HEK293 (cell line): ENCODE measurements around the gene NPTXR.

Source experiments
- CTCF ChIA-PET: fragments of 350-600 bp; formaldehyde crosslinking; extraction: SDS; loops from one replicate; lab custom pipeline; 2021; ENCODE audit warnings: antibody characterized with exemption; lab: Yijun Ruan, JAX
- POLR2A ChIA-PET: fragments of 300-600 bp; formaldehyde crosslinking; extraction: SDS; loops from one replicate; lab custom pipeline; 2020; ENCODE audit warnings: antibody characterized with exemption, inconsistent platforms; lab: Yijun Ruan, JAX
- H3K27ac ChIP-seq: fragments of 200-500 bp; sonication (Bioruptor generic); 2 replicates; pipeline ENCODE4 v1.5.1; 2014; ENCODE audit warnings: low read depth, low read length, control low read depth, inconsistent platforms; ENCODE audit errors: extremely low read depth
- H3K36me3 ChIP-seq, 2 experiments: fragments of 200-500 bp in 1 of 2; sonication (Bioruptor generic) in 1 of 2; 1 replicate in 1 of 2; 2 replicates in 1 of 2; pipeline ENCODE4 v1.5.1; 2014 to 2017; ENCODE audit warnings: inconsistent platforms in 2 of 2, low read length in 2 of 2; ENCODE audit not compliant: control insufficient read depth in 2 of 2, insufficient read depth in 1 of 2
- H3K4me1 ChIP-seq: fragments of 200-500 bp; sonication (Bioruptor generic); 2 replicates; pipeline ENCODE4 v1.5.1; 2014; ENCODE audit warnings: mild to moderate bottlenecking, low read length, inconsistent platforms; ENCODE audit not compliant: control insufficient read depth, insufficient read depth
- H3K4me3 ChIP-seq: 2 replicates; pipeline ENCODE4 v1.5.1; 2011; ENCODE audit warnings: low read depth, mild to moderate bottlenecking, control low read depth, low read length, moderate library complexity
- H3K9me3 ChIP-seq: fragments of 200-500 bp; sonication (Bioruptor generic); 2 replicates; pipeline ENCODE4 v1.5.1; 2014; ENCODE audit warnings: low read depth, low read length, inconsistent platforms; ENCODE audit not compliant: control insufficient read depth, insufficient read depth
- HOXC10 ChIP-seq: sonication (generic); formaldehyde crosslinking; IDR thresholded peaks from 2 replicates; pipeline ENCODE4 v1.8.1; 2023; ENCODE audit warnings: mild to moderate bottlenecking, missing genetic modification reagents
- MEIS1 ChIP-seq: sonication (generic); formaldehyde crosslinking; IDR thresholded peaks from 2 replicates; pipeline ENCODE4 v1.8.1; 2022; ENCODE audit warnings: missing genetic modification reagents, mild to moderate bottlenecking, borderline replicate concordance
- RBAK ChIP-seq: fragments of 450-650 bp; formaldehyde crosslinking; IDR thresholded peaks from 2 replicates; pipeline ENCODE4 v1.5.1; 2016; ENCODE audit warnings: missing biosample characterization, missing genetic modification characterization
- ZBTB17 ChIP-seq: fragments of 450-650 bp; formaldehyde crosslinking; IDR thresholded peaks from 2 replicates; pipeline ENCODE4 v1.5.1; 2016; ENCODE audit warnings: missing biosample characterization, missing genetic modification characterization
- ZEB2 ChIP-seq: fragments of 450-650 bp; formaldehyde crosslinking; IDR thresholded peaks from 2 replicates; pipeline ENCODE4 v1.5.1; 2016; ENCODE audit warnings: missing biosample characterization, missing genetic modification characterization
- ZFHX2 ChIP-seq: fragments of 450-650 bp; formaldehyde crosslinking; conservative IDR thresholded peaks from 2 replicates; pipeline ENCODE4 v1.5.1; 2016; ENCODE audit warnings: missing biosample characterization, missing genetic modification characterization
- ZNF169 ChIP-seq: fragments of 450-650 bp; formaldehyde crosslinking; IDR thresholded peaks from 2 replicates; pipeline ENCODE4 v1.5.1; 2016; ENCODE audit warnings: missing biosample characterization, missing genetic modification characterization
- ZNF311 ChIP-seq: fragments of 450-650 bp; formaldehyde crosslinking; IDR thresholded peaks from 2 replicates; pipeline ENCODE4 v1.5.1; 2017; ENCODE audit warnings: missing biosample characterization, missing genetic modification characterization, borderline replicate concordance
- ZNF37A ChIP-seq: fragments of 450-650 bp; IDR thresholded peaks from 2 replicates; pipeline ENCODE4 v1.5.1; 2018; ENCODE audit warnings: missing biosample characterization, missing genetic modification characterization
- ZNF394 ChIP-seq: fragments of 450-650 bp; formaldehyde crosslinking; IDR thresholded peaks from 2 replicates; pipeline ENCODE4 v1.5.1; 2016; ENCODE audit warnings: missing biosample characterization, missing genetic modification characterization, mild to moderate bottlenecking, moderate library complexity, borderline replicate concordance
- ZNF48 ChIP-seq: fragments of 450-650 bp; formaldehyde crosslinking; IDR thresholded peaks from 2 replicates; pipeline ENCODE4 v1.5.1; 2016; ENCODE audit warnings: missing biosample characterization, missing genetic modification characterization
- ZNF585B ChIP-seq: fragments of 450-650 bp; formaldehyde crosslinking; IDR thresholded peaks from 2 replicates; pipeline ENCODE4 v1.5.1; 2016; ENCODE audit warnings: missing biosample characterization, missing genetic modification characterization
- ZNF791 ChIP-seq: fragments of 450-650 bp; formaldehyde crosslinking; IDR thresholded peaks from 2 replicates; pipeline ENCODE4 v1.5.1; 2016; ENCODE audit warnings: missing biosample characterization, missing genetic modification characterization
- ZSCAN16 ChIP-seq: fragments of 450-650 bp; formaldehyde crosslinking; IDR thresholded peaks from 2 replicates; pipeline ENCODE4 v1.5.1; 2016; ENCODE audit warnings: missing biosample characterization, missing genetic modification characterization
- TF ChIP-seq, protein P1 (sequence below): fragments of 450-650 bp; formaldehyde crosslinking; IDR thresholded peaks from 2 replicates; pipeline ENCODE4 v1.5.1; 2017; ENCODE audit warnings: missing biosample characterization, missing genetic modification characterization
- TF ChIP-seq, protein P2 (sequence below): fragments of 450-650 bp; formaldehyde crosslinking; IDR thresholded peaks from 2 replicates; pipeline ENCODE4 v1.5.1; 2016; ENCODE audit warnings: missing biosample characterization, missing genetic modification characterization
- TF ChIP-seq, protein P3 (sequence below): fragments of 450-650 bp; formaldehyde crosslinking; IDR thresholded peaks from 2 replicates; pipeline ENCODE4 v1.5.1; 2016; ENCODE audit warnings: missing biosample characterization, missing genetic modification characterization
- TF ChIP-seq, protein P4 (sequence below): fragments of 450-650 bp; formaldehyde crosslinking; IDR thresholded peaks from 2 replicates; pipeline ENCODE4 v1.5.1; 2016; ENCODE audit warnings: missing biosample characterization, missing genetic modification characterization
- TF ChIP-seq, protein P5 (sequence below): fragments of 450-650 bp; formaldehyde crosslinking; IDR thresholded peaks from 2 replicates; pipeline ENCODE4 v1.5.1; 2016; ENCODE audit warnings: missing biosample characterization, missing genetic modification characterization
- TF ChIP-seq, protein P6 (sequence below): fragments of 450-650 bp; formaldehyde crosslinking; IDR thresholded peaks from 2 replicates; pipeline ENCODE4 v1.5.1; 2016; ENCODE audit warnings: missing biosample characterization, missing genetic modification characterization
- TF ChIP-seq, protein P7 (sequence below): fragments of 450-650 bp; formaldehyde crosslinking; IDR thresholded peaks from 2 replicates; pipeline ENCODE4 v1.5.1; 2017; ENCODE audit warnings: missing biosample characterization, missing genetic modification characterization

Gene NPTXR

DNA sequence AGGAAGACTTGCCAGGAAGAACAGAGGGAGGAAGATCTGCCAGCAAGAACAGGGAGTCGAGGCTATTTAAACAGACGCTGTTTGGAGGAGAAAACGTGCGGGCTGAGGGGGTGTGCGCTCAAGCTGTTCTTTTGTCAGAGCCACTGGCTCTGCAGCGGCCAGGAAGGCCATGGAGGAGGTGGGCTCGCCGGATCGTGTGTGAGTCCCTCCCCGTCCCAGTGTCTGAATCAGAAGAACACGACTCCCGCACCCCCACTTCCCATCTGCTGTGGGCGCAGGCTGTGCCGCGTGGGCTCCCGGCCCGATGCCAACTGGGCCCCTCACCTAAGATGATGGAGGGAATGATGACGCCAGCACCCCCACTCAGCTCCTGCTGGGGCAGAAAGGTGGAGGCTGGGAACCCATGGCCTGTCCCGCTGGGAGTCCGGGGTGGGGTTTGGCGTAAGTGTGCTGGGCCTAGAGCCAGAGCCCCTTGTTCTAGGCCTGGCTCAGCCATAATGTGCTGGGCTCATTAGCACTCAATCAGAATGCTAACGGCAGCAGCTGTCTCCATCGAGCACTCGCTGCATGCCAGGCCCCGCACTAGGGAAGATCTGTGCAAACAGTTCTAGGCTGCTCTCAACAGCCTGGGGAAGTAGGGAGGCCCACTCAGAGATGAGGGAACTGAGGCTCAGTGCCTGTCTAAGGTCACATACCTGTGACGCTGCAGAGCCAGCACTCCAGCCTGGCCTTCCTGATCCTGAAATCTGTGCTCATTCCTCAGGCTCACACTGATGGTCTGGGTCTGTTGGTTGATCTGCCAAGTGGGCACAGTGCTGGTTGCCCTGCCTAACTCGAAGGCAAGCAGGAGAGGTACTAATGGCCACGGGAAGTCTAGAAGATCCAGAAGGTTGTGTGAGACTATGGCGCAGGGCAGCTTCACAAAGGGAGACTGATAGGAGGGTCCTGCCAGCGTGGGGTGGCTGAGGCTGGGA is 11.5 kb downstream of the NPTXR start:
- H3K36me3 ChIP-seq: no peaks in the 10 kb centered on the region
- ChIA-PET CTCF (interaction anchor here (0.6 kb wide), 1 partner anchor 1017 kb away, joined by 4 read pairs; no protein-coding TSS in a partner anchor), POLR2A (no interaction called here)
- no peaks in the 10 kb centered on the region for H3K4me1 ChIP-seq
- H3K27ac ChIP-seq: no peak overlapping the region
- TF ChIP-seq, protein P1, sequence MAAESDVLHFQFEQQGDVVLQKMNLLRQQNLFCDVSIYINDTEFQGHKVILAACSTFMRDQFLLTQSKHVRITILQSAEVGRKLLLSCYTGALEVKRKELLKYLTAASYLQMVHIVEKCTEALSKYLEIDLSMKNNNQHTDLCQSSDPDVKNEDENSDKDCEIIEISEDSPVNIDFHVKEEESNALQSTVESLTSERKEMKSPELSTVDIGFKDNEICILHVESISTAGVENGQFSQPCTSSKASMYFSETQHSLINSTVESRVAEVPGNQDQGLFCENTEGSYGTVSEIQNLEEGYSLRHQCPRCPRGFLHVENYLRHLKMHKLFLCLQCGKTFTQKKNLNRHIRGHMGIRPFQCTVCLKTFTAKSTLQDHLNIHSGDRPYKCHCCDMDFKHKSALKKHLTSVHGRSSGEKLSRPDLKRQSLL (tag by site-specific recombination): peak; percentile 54; the same call in 1 of the 2 replicates
- TF ChIP-seq ZFHX2 (tag by site-specific recombination) (peak; percentile 33; the same call in 1 of the 2 replicates), ZBTB17 (tag by site-specific recombination) (peak; percentile 64; the same call in 1 of the 2 replicates), ZNF311 (no peak), RBAK (no peak)
- H3K9me3 ChIP-seq: no peaks in the 10 kb centered on the region
- H3K4me3 ChIP-seq: no peak overlapping the region

DNA sequence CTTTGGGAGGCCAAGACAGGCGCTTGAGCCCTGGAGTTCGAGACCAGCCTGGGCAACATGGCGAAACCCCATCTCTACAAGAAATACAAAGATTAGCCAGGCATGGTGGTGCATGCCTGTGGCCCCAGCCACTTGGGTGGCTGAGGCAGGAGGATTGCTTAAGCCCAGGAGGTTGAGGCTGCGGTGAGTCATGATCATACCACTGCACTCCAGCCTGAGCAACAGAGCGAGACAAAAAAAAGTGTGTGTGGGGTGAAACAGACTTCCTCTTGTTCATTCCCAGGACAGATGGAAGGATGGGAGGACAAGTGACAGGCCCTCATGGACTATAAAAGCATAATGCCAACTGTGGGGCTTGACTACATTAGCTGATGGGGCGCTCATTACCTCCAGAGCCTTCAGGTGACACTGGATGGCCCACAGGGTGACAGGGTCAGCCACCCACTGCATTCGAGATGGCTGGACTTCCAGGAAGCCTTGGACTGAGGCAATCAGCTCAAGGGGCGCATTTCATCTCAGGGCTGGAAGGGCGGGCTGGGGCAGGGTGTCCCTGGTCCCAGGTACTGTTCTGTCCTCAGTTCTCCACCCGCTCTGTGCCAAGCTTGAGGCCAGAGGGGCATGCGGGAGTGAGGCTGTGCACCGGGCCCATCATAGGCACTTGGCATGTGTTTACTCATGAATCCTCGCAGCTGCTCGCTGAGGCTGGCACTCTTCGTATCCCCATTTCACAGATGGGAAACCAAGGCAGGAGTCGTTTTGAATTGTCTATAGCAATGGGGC is 12.5 kb downstream of the NPTXR start:
- Histone ChIP-seq H3K27ac (no peak overlapping the region), H3K4me1 (no peaks in the 10 kb centered on the region), H3K36me3 (no peaks in the 10 kb centered on the region), H3K4me3 (no peak overlapping the region), H3K9me3 (no peaks in the 10 kb centered on the region)
- ChIA-PET POLR2A (no interaction called here), CTCF (no interaction called here)
- TF ChIP-seq ZNF169 (tag by site-specific recombination): no peak
- TF ChIP-seq ZEB2 (tag by site-specific recombination): no peak
- TF ChIP-seq ZNF791 (tag by site-specific recombination): no peak
- TF ChIP-seq ZNF394 (tag by site-specific recombination): no peak
- TF ChIP-seq, protein P2, sequence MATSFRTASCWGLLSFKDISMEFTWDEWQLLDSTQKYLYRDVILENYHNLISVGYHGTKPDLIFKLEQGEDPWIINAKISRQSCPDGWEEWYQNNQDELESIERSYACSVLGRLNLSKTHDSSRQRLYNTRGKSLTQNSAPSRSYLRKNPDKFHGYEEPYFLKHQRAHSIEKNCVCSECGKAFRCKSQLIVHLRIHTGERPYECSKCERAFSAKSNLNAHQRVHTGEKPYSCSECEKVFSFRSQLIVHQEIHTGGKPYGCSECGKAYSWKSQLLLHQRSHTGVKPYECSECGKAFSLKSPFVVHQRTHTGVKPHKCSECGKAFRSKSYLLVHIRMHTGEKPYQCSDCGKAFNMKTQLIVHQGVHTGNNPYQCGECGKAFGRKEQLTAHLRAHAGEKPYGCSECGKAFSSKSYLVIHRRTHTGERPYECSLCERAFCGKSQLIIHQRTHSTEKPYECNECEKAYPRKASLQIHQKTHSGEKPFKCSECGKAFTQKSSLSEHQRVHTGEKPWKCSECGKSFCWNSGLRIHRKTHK (tag by site-specific recombination): no peak
- TF ChIP-seq, protein P3, sequence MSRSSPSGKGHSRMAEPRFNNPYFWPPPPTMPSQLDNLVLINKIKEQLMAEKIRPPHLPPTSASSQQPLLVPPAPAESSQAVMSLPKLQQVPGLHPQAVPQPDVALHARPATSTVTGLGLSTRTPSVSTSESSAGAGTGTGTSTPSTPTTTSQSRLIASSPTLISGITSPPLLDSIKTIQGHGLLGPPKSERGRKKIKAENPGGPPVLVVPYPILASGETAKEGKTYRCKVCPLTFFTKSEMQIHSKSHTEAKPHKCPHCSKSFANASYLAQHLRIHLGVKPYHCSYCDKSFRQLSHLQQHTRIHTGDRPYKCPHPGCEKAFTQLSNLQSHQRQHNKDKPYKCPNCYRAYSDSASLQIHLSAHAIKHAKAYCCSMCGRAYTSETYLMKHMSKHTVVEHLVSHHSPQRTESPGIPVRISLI: peak; percentile 92
- TF ChIP-seq MEIS1: no peak
- TF ChIP-seq, protein P4, sequence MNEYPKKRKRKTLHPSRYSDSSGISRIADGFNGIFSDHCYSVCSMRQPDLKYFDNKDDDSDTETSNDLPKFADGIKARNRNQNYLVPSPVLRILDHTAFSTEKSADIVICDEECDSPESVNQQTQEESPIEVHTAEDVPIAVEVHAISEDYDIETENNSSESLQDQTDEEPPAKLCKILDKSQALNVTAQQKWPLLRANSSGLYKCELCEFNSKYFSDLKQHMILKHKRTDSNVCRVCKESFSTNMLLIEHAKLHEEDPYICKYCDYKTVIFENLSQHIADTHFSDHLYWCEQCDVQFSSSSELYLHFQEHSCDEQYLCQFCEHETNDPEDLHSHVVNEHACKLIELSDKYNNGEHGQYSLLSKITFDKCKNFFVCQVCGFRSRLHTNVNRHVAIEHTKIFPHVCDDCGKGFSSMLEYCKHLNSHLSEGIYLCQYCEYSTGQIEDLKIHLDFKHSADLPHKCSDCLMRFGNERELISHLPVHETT: no peak
- TF ChIP-seq ZNF585B (tag by site-specific recombination): no peak
- TF ChIP-seq HOXC10: no peak
- TF ChIP-seq, protein P5, sequence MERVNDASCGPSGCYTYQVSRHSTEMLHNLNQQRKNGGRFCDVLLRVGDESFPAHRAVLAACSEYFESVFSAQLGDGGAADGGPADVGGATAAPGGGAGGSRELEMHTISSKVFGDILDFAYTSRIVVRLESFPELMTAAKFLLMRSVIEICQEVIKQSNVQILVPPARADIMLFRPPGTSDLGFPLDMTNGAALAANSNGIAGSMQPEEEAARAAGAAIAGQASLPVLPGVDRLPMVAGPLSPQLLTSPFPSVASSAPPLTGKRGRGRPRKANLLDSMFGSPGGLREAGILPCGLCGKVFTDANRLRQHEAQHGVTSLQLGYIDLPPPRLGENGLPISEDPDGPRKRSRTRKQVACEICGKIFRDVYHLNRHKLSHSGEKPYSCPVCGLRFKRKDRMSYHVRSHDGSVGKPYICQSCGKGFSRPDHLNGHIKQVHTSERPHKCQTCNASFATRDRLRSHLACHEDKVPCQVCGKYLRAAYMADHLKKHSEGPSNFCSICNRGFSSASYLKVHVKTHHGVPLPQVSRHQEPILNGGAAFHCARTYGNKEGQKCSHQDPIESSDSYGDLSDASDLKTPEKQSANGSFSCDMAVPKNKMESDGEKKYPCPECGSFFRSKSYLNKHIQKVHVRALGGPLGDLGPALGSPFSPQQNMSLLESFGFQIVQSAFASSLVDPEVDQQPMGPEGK (tag by site-specific recombination): peak; percentile 44; the same call in 1 of the 2 replicates
- no peak for TF ChIP-seq ZNF37A (tag by site-specific recombination)
- TF ChIP-seq ZSCAN16 (tag by site-specific recombination): no peak
- TF ChIP-seq, protein P6, sequence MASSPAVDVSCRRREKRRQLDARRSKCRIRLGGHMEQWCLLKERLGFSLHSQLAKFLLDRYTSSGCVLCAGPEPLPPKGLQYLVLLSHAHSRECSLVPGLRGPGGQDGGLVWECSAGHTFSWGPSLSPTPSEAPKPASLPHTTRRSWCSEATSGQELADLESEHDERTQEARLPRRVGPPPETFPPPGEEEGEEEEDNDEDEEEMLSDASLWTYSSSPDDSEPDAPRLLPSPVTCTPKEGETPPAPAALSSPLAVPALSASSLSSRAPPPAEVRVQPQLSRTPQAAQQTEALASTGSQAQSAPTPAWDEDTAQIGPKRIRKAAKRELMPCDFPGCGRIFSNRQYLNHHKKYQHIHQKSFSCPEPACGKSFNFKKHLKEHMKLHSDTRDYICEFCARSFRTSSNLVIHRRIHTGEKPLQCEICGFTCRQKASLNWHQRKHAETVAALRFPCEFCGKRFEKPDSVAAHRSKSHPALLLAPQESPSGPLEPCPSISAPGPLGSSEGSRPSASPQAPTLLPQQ (tag by site-specific recombination): no peak
- TF ChIP-seq, protein P7, sequence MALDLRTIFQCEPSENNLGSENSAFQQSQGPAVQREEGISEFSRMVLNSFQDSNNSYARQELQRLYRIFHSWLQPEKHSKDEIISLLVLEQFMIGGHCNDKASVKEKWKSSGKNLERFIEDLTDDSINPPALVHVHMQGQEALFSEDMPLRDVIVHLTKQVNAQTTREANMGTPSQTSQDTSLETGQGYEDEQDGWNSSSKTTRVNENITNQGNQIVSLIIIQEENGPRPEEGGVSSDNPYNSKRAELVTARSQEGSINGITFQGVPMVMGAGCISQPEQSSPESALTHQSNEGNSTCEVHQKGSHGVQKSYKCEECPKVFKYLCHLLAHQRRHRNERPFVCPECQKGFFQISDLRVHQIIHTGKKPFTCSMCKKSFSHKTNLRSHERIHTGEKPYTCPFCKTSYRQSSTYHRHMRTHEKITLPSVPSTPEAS (tag by site-specific recombination): no peak
- no peak for TF ChIP-seq ZNF48 (tag by site-specific recombination)
